GM18867 (cell line): Measurements from ENCODE around the gene CFAP73.
"Not testable (repeated sequence)": the region's sequence is repeated elsewhere in the genome, so short reads cannot be mapped to it uniquely, and the experiment has no call there.

ENCODE experiments used
- ATAC-seq: cut with Tn5 transposase; IDR thresholded peaks from one replicate; pipeline ENCODE4 v1.9.1; 2021; ENCODE audit warnings: mild to moderate bottlenecking, moderate library complexity; ENCODE audit not compliant: unreplicated experiment

The CFAP73 gene

DNA sequence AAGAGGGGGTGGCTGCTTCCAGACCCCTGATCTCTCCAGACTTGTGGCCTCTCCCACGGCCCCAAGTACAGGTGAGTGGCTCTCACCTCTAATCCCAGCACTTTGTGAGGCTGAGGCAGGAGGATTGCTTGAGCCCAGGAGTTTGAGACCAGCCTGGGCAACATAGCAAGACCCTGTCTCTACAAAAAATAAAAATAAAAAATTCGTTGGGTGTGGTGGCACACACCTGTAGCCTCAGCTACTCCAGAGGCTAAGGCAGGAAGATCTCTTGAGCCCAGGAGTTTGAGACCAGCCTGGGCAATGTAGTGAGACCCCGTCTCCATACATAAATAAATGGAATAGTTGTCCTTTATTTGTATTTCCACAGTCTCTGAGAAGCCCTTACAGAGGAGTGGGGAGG, 7.8 kb upstream of the CFAP73 start:
- ATAC-seq: not testable (repeated sequence)

DNA sequence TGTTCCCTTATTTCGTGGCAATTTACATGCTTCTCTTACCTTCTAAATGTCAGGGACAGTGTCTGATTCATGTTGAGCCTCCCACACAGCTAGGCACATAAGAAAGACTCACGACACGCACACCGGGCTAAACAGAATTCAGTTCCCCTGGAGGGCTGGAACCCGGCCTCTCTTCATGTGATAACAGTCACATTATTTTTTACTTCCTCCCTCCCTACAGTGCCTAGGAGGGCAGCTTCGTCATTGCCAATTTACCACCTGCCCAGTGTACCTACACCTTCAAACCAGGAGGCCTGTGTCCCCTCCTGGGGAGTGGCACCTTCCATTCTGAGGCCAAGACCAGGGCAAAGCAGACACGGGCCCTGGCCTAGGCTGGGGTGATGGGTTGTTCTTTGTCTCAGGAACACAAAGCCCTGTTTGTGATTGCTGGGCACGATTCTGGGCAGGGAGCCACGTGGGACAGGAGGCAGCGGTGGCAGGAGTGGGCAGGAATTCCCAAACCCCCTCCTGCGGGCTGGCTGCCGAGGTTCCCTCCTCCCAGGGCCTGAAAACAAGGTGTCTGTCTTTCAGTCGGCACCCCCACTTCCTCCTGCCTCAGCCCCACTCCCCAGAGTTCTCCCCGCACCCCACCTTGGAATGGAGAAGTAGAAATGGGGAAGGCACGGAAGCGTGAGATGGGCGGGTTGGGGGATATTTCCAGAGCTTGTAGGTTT, 7.2 kb upstream of the CFAP73 start:
- ATAC-seq: no peak

- no peak for ATAC-seq
These were observed 6.6 kb upstream of the CFAP73 start for GRCh38 chr12:113142886-113143332.

DNA sequence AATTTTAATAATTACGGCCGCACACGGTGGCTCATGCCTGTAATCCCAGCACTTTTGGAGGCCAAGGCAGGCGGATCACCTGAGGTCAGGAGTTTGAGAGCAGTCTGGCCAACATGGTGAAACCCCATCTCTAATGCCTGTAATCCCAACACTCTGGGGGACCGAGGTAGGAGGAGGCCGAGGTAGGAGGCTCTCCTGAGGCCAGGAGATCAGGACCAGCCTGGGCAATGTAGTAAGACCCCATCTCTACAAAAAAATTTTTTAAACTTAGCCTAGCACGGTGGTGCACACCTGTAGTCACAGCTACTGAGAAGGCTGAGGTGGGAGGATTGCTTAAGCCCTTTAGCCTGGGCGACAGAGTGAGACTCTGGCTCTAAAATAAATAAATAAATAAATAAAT, 5.6 kb upstream of the CFAP73 start:
- no peak for ATAC-seq

DNA sequence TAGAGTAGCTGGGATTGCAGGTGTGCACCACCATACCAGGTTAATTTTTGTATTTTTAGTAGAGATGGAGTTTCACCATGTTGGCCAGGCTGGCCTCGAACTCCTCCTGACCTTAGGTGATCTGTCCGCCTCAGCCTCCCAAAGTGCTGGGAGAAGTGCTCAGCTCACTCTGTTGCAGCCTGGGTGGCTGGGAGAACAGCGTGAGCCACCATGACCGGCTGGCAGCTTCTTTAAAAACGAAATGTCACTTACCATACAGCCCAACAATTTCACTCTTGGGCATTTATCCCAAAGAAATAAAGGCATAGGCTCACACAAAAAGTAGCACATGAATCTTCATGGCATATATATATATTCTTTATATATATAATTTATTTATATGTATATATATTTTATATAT, 4.7 kb upstream of the CFAP73 start:
- ATAC-seq: no peak

GRCh38 chr12:113145720-113146551, 3.6 kb upstream of the CFAP73 start:
- no peak for ATAC-seq

DNA sequence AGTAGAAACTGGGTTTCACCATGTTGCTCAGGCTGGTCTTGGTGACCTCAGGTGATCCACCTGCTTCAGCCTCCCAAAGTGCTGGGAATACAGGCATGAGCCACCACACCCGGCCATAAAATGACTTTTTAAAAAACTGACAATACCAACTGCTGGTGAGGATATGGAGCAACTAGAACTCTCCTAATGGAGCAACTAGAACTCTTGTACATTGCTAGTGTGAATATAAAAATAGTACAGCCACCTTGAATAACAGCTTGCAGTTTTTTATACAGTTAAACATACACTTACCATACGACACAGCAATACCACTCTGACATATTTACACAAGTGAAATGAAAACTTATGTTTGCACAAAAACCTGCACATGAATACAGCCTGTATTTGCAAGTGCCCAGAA, 2.5 kb upstream of the CFAP73 start:
- no peak for ATAC-seq

DNA sequence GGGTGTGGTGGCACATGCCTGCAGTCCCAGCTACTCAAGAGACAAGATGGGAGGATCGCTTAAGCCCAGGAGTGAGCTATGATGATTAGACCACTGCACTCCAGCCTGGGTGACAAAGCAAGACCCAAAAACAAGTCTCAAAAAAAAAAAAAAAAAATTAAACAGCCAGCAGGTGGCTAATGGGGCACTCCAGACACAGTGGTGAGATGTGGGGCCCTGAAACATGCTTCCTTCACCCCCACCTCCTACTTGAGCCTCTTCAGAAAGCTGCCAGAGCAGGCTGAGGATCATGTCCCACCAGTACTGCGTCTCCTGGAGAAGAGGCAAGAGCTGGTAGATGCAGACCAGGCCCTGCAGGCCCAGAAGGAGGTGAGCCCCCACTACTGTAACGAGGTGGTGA, 2.1 kb downstream of the CFAP73 start:
- ATAC-seq: no peak

DNA sequence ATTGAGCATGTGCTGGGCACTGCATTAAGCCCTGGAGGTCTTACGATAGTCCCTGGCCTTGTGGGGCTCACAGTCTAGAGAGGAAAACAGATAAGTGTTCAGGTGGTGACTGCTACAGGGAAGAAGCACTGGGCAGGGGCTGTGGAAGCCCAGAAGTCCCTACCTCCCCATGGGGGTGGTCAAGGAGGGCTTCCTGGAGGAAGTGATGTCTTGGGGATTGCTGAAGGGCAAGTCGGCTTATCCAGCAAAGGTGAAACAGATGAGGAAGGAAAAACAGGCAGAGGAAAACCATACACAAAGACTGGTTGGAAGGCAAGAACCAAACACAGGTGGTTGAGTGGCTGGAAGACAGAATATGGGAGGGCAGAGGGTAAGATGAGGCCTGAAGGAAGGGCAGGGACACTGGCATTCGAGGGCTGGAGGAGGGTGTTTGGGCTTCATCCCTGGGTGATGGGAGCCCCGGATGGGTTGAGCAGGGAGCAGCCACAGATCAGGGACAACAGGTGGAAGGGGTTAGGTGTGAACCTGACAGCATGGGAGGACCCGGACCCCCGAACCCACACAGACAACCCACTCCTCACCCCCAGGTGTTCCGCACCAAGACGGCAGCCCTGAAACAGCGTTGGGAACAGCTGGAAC, 2.8 kb downstream of the CFAP73 start:
- ATAC-seq: no peak

DNA sequence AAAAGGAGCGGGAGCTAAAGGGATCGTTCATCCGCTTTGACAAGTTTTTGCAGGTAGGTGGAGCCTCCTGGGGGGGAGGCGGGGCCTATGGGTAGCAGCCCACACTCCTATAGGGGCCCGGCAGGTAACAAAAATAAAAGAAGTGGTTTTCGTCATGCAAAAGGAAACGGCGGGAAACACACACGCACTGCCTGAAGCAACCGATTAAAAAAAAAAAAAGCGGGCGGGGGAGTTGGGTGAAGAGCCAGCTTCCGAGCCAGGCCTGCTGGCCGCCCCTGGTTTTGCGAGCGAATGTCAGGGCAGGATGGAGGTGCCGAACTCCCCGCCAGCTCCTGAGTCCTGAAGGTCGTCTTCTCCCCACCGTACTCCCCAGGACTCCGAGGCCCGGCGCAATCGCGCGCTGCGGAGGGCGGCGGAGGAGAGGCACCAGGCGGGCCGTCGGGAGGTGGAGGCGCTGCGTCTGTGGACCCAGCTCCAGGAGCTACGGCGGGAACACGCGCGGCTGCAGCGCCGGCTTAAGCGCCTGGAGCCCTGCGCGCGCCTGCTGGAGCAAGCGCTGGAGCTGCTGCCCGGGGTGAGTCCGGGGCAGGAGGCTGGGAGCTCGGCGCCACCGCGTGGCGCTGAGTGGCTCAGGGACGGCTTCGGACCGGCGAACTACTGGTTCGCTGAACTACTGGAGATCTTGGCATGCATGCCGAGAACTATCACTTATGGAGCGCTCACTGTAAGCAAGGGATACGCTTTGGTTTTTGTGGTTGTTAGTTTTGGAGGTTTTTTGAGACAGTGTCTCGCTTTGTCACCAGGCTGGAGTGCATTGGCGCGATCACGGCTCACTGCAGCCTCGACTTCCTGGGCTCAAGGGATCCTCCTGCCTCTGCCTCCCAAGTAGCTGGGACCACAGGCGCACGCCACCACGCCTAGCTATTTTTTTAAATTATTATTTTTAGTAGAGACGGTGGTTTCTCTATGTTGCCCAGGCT, 3.6 kb downstream of the CFAP73 start:
- peak; percentile 42 for ATAC-seq

DNA sequence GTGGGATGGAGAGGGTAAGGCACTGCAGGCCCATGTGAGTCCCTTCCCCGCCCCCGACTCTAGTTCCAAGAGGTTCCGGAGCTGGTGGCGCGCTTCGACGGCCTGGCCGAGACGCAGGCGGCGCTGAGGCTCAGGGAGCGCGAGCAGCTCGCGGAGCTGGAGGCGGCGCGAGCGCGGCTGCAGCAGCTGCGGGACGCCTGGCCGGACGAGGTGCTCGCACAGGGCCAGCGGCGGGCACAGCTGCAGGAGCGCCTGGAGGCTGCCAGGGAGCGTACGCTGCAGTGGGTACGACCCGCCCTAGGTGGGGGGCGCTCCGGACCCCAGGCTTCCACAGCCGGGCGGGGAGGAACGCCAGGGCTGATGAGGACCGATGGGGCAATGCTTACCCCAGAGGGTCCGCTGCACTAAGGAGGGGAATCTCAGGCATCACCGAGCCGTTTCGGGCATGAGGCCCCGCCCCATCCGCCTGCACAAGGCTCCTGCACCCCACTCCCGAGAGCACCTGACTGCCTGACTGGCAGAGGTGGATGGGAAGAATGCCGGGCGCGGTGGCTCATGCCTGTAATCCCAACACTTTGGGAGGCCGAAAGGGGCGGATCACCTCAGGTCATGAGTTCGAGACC, 4.9 kb downstream of the CFAP73 start:
- no peak for ATAC-seq

DNA sequence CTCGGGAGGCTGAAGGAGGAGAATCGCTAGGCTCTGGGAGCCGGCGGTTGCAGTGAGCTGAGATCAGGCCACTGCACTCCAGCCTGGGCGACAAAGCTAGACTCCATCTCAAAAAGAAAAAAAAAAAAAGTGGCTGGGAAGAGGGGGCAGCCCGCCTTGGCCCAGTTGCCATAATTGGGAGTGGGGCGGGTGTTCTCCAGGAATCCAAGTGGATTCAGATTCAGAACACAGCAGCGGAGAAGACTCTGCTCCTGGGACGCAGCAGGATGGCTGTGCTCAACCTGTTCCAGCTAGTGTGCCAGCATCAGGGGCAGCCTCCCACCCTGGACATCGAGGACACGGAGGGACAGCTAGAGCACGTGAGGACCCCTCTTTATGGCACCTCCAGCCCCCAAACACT, 5.5 kb downstream of the CFAP73 start:
- ATAC-seq: no peak

GRCh38 chr12:113155646-113156045, 6.1 kb downstream of the CFAP73 start:
- ATAC-seq: no peak

GRCh38 chr12:113157218-113157859, 7.8 kb downstream of the CFAP73 start:
- ATAC-seq: no peak

DNA sequence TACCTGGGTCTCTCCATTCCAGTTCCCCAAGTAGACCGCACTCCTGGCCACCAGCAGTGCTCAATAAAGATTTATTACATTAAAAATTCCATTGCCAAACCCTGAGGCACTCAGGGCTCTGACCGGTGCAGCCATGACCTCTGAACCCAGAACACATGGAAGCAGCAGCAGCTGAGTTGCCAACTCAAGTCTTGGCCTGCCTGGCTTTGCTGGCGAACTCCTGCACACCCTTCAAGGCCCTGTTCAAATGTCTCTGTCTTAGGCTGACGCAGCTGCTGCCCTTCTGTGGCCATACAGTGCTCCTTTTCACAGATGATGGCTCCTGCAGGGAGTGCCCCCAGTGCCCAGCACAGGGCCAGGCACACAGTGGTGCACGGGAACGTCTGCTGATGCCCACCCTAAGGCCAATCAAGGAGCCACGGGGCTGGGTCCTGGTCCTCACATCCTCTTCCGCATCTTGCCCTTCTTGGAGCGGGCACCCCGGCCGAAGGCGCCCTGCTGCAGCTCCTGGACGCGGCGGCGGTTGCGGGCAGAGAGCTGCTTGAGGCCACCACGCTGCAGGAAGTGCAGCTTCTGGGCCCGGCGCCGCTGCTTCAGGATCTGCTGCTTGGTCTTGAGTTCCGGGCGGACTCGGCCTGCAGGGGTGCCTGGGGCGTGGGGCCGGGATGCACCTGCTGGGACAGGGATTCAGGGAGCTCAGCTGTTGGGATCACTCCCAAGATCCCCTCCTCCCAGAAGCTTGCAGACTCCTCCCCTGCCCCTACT, 9.1 kb downstream of the CFAP73 start:
- no peak for ATAC-seq

GRCh38 chr12:113159937-113160336, 10.4 kb downstream of the CFAP73 start:
- no peak for ATAC-seq

DNA sequence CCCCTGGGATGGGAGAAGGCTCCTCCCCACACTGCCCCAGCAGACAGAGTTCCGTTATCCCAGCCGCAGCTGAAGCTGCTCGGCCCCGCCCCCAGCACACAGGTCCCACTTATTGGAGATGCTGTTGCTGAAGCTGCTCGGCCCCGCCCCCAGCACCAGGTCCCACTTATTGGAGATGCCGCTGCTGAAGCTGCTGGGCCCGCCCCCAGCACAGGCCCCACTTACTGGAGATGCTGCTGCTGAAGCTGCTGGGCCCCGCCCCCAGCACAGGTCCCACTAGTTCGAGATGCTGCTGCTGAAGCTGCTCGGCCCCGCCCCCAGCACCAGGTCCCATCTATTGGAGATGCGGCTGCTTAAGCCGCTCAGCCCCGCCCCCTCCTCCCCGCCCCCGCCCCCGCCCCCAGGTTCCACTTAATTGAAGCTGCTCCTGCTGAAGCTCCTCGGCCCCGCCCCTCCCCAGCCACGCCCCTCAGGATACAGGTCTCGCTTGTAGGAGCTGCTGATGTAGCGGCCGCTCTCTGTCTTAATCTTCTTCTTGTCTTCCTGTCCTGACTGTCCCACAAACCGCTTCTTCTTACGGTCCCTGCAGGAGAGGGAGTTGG, 12.0 kb downstream of the CFAP73 start:
- ATAC-seq: no peak
